Measurements from ENCODE around the gene CRYBG1. TPM values are rescaled to one million over a fixed set of nuclear protein-coding genes. Genes with fewer than 3 reads are reported as not detected.

The CRYBG1 gene
- total RNA-seq, 1 experiment from 2014 or later = 5.7 TPM

- H4K20me1 ChIP-seq (ENCODE audit: control insufficient read depth, insufficient read depth, insufficient read length) = no peaks in the 10 kb centered on the region
- peaks cover 4% of the 10 kb centered on the region for H3K79me1 ChIP-seq (ENCODE audit: insufficient read depth, low read depth, low read length, poor library complexity, severe bottlenecking)
- H3K14ac ChIP-seq (ENCODE audit: insufficient read depth, low read length) = no peak overlapping the region
- H3T11ph ChIP-seq (ENCODE audit: low read length) = no peak overlapping the region
- TF ChIP-seq CTCF (conservative IDR thresholded peaks at IDR 0.05) = no peak
- Mint-ChIP-seq H3K27me3 (ENCODE audit: low read depth) (no peaks in the 10 kb centered on the region), H3K9me3 (no peaks in the 10 kb centered on the region), H3K4me3 (no peak overlapping the region), H3K36me3 (ENCODE audit: insufficient read depth in 1 of 3, low read depth in 3 of 3) (peaks cover 0 to 23% (median 16%) of the 10 kb centered on the region in 3 experiments; a peak in 5 of 7 replicates), H3K4me1 (peaks cover 3 to 6% of the 10 kb centered on the region in 2 experiments; a peak in 1 of 4 replicates), H3K27ac (no peak overlapping the region)
- no peak overlapping the region for H3K56ac ChIP-seq (ENCODE audit: insufficient read length, low read depth, low read length)
- no peak overlapping the region for H2BK5ac ChIP-seq (ENCODE audit: insufficient read length, low read length)
- WGBS (ENCODE audit: extremely low coverage, insufficient read length, low lambda C conversion rate) = no CpG with 5 or more reads among the region's 2 CpGs
- H2BK12ac ChIP-seq (ENCODE audit: insufficient read length, low read depth, low read length) = no peak overlapping the region
- no peaks in the 10 kb centered on the region for H3K4me1 ChIP-seq (ENCODE audit: insufficient read depth, low read length)
- H3K79me2 ChIP-seq (ENCODE audit: insufficient read depth, low read length) = peaks cover 10% of the 10 kb centered on the region; the same call in 1 of the 2 replicates
- H3K27me3 ChIP-seq (ENCODE audit: insufficient read depth, low read length) = no peaks in the 10 kb centered on the region
- H3K9ac ChIP-seq (ENCODE audit: extremely low read depth, insufficient read length, low read length) = no peak overlapping the region
- H2BK120ac ChIP-seq (ENCODE audit: low read depth, low read length, poor library complexity, severe bottlenecking) = no peak overlapping the region
- no peak overlapping the region for H3K4ac ChIP-seq (ENCODE audit: low read depth, low read length)
- H3K9me3 ChIP-seq (ENCODE audit: control insufficient read depth, low read depth, low read length) = no peaks in the 10 kb centered on the region
- no peaks in the 10 kb centered on the region for H3K23me2 ChIP-seq (ENCODE audit: insufficient read length, low read depth, low read length, poor library complexity, severe bottlenecking)
- no peak overlapping the region for H4K5ac ChIP-seq (ENCODE audit: insufficient read length, low read depth, low read length)
- H4K8ac ChIP-seq (replicated peaks; ENCODE audit: insufficient read length, low read depth, low read length) = no peak overlapping the region
- H3K27ac ChIP-seq (ENCODE audit: insufficient read length, low read depth, low read length) = no peak overlapping the region
- no peak overlapping the region for H2BK15ac ChIP-seq (ENCODE audit: low read depth, low read length)
- H3K23ac ChIP-seq (ENCODE audit: insufficient read length, low read depth, low read length) = no peak overlapping the region
- no peak overlapping the region for H4K91ac ChIP-seq (ENCODE audit: insufficient read length, low read depth, low read length)
- no peak overlapping the region for H3K18ac ChIP-seq (ENCODE audit: insufficient read length, low read depth, low read length)
- no peak overlapping the region for H3K4me2 ChIP-seq (ENCODE audit: insufficient read depth, insufficient read length, low read length)
- H2BK20ac ChIP-seq (ENCODE audit: low read depth, low read length, poor library complexity, severe bottlenecking) = no peak overlapping the region
- no peak overlapping the region for H2AFZ ChIP-seq (ENCODE audit: low read length)
- no peak overlapping the region for H2AK5ac ChIP-seq (ENCODE audit: insufficient read length, low read length)
- no peak for DNase-seq
Measured at GRCh38 chr6:106318061-106318460, 42.5 kb upstream of the CRYBG1 start.
